GM18505 (cell line): ENCODE results near the gene GPR18.

ENCODE experiments used
- ATAC-seq: cut with Tn5 transposase; IDR thresholded peaks from one replicate; pipeline ENCODE4 v1.9.1; 2021; ENCODE audit not compliant: unreplicated experiment
- POLR2A ChIP-seq: IDR thresholded peaks from 4 replicates; pipeline ENCODE4 v1.6.1; 2011; ENCODE audit warnings: borderline replicate concordance; ENCODE audit not compliant: insufficient read depth, insufficient read length; ENCODE audit errors: extremely low read depth

The GPR18 gene

GRCh38 chr13:99208845-99209527 is 49.2 kb downstream of the GPR18 start:
- ATAC-seq: no peak
- no peak for TF ChIP-seq POLR2A

DNA sequence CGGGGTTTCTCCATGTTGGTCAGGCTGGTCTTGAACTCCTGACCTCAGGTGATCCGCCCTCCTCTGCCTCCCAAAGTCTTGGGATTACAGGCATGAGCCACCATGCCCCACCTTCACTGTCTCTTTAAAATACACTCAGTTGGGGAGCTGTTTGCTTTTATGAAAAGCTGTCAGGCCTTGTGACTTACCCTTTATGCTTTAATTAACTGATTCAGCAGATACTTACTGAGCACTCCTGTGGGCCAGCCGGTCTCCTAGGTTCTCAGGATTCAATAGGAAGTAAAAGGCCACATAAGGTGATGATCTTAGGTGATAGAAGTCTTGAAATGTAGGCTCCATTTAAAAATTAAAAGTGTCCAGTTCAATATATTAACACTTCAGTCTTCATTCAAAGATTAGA is 50.0 kb downstream of the GPR18 start:
- TF ChIP-seq POLR2A: no peak
- no peak for ATAC-seq

GRCh38 chr13:99207511-99207910 is 50.7 kb downstream of the GPR18 start:
- TF ChIP-seq POLR2A: no peak
- ATAC-seq: no peak

- ATAC-seq: no peak
- TF ChIP-seq POLR2A: no peak
Observed at GRCh38 chr13:99206873-99207272, 51.3 kb downstream of the GPR18 start.

- no peak for TF ChIP-seq POLR2A
- no peak for ATAC-seq
Observed at GRCh38 chr13:99206226-99206625, 52.0 kb downstream of the GPR18 start.

GRCh38 chr13:99205621-99206220 is 52.5 kb downstream of the GPR18 start:
- no peak for TF ChIP-seq POLR2A
- ATAC-seq: no peak
